HepG2 (cell line): ENCODE data around the gene RPS6KB1. TPM values are rescaled to one million over a fixed set of nuclear protein-coding genes. Genes with fewer than 3 reads are reported as not detected.
A peak's percentile ranks its signal among the peaks of the same experiment; 100 is the strongest.

Source experiments
- AHR ChIP-seq: IDR thresholded peaks from 2 replicates; pipeline ENCODE4 v1.6.1; 2018; ENCODE audit warnings: missing genetic modification reagents, missing compliant biosample characterization
- CHD4 ChIP-seq: fragments of 200-600 bp; sonication (generic); IDR thresholded peaks from 2 replicates; pipeline ENCODE4 v1.7.0; 2017; ENCODE audit warnings: mild to moderate bottlenecking, low read length, borderline replicate concordance
- HDAC2 ChIP-seq: sonication (generic); formaldehyde crosslinking; IDR thresholded peaks from 2 replicates; pipeline ENCODE4 v1.4.0; 2020; ENCODE audit warnings: missing genetic modification reagents
- HOXA7 ChIP-seq: sonication (generic); formaldehyde crosslinking; IDR thresholded peaks from 2 replicates; pipeline ENCODE4 v1.8.1; 2022; ENCODE audit warnings: mild to moderate bottlenecking, missing genetic modification reagents, moderate library complexity
- PAWR ChIP-seq: sonication (generic); formaldehyde crosslinking; IDR thresholded peaks from 2 replicates; pipeline ENCODE4 v1.4.0; 2020; ENCODE audit warnings: missing genetic modification reagents, mild to moderate bottlenecking, borderline replicate concordance
- PTBP1 ChIP-seq: fragments of 200-400 bp; formaldehyde crosslinking; IDR thresholded peaks from 2 replicates; pipeline ENCODE4 v1.6.1; 2018; ENCODE audit warnings: low read length, low read depth; ENCODE audit not compliant: poor library complexity, severe bottlenecking
- SIX1 ChIP-seq: sonication (generic); formaldehyde crosslinking; IDR thresholded peaks from 2 replicates; pipeline ENCODE4 v1.4.0; 2020; ENCODE audit warnings: missing genetic modification reagents, borderline replicate concordance
- SP2 ChIP-seq: sonication (generic); formaldehyde crosslinking; IDR thresholded peaks from 2 replicates; pipeline ENCODE4 v1.5.1; 2020; ENCODE audit warnings: mild to moderate bottlenecking, missing genetic modification reagents
- SRF ChIP-seq: IDR thresholded peaks from 2 replicates; pipeline ENCODE4 v1.6.1; 2011; ENCODE audit warnings: mild to moderate bottlenecking, low read depth, low read length, moderate library complexity
- ZKSCAN8 ChIP-seq: IDR thresholded peaks from 2 replicates; pipeline ENCODE4 v1.6.1; 2016; ENCODE audit warnings: borderline replicate concordance, missing genetic modification reagents, missing compliant biosample characterization
- ZNF180 ChIP-seq: sonication (generic); formaldehyde crosslinking; IDR thresholded peaks from 2 replicates; pipeline ENCODE4 v1.4.0; 2020; ENCODE audit warnings: low read depth, missing genetic modification reagents, borderline replicate concordance
- polyA plus RNA-seq, 8 experiments: library from polyadenylated mRNA; depleted of rRNA in 3 of 8; stranded (reverse) in 7 of 8; unstranded in 1 of 8; fragments of >200 nt; fragmentation: Illumina TruSeq in 4 of 8; extraction: Trizol in 4 of 8; gene quantifications; 2 replicates each; pipeline versions ENCODE4 v1.2.1 to v1.2.3, GENCODE V29; 2011 to 2016; ENCODE audit warnings: low read depth in 4 of 8, missing spikeins in 1 of 8, mixed read lengths in 1 of 8; ENCODE audit not compliant: insufficient read depth in 1 of 8
- total RNA-seq, 5 experiments: library from RNA; depleted of rRNA; stranded (reverse); fragments of >200 nt; fragmentation: Illumina TruSeq; extraction: Trizol; gene quantifications; 2 replicates each; pipeline ENCODE4 v1.2.3, GENCODE V29; 2016; ENCODE audit warnings: low read depth in 1 of 5
- TF ChIP-seq, protein P1 (sequence below): IDR thresholded peaks from 2 replicates; pipeline ENCODE4 v1.6.1; 2016; ENCODE audit warnings: missing genetic modification reagents, missing compliant biosample characterization
- TF ChIP-seq, protein P2 (sequence below): sonication (generic); formaldehyde crosslinking; conservative IDR thresholded peaks from 2 replicates; pipeline ENCODE4 v1.8.1; 2023; ENCODE audit warnings: missing genetic modification reagents
- TF ChIP-seq, protein P3 (sequence below), 2 experiments: sonication (generic) in 1 of 2; formaldehyde crosslinking in 1 of 2; IDR thresholded peaks; 2 replicates each; pipeline versions ENCODE4 v1.5.1 to v1.6.1; 2011 to 2020; ENCODE audit warnings: borderline replicate concordance in 1 of 2, low read depth in 1 of 2, low read length in 1 of 2, mild to moderate bottlenecking in 1 of 2, missing genetic modification reagents in 1 of 2, moderate library complexity in 1 of 2
- TF ChIP-seq, protein P4 (sequence below): sonication (generic); formaldehyde crosslinking; IDR thresholded peaks from 2 replicates; pipeline ENCODE4 v1.4.0; 2020; ENCODE audit warnings: mild to moderate bottlenecking, missing genetic modification reagents
- TF ChIP-seq, protein P5 (sequence below): sonication (generic); formaldehyde crosslinking; IDR thresholded peaks from 2 replicates; pipeline ENCODE4 v1.9.0; 2022; ENCODE audit warnings: missing genetic modification reagents, mild to moderate bottlenecking, borderline replicate concordance
- TF ChIP-seq, protein P6 (sequence below): sonication (generic); formaldehyde crosslinking; IDR thresholded peaks from 2 replicates; pipeline ENCODE4 v1.5.0; 2020; ENCODE audit warnings: missing genetic modification reagents
- TF ChIP-seq, protein P7 (sequence below): sonication (generic); formaldehyde crosslinking; IDR thresholded peaks from 2 replicates; pipeline ENCODE4 v1.8.0; 2022; ENCODE audit warnings: missing genetic modification reagents, low read depth, mild to moderate bottlenecking, borderline replicate concordance

RPS6KB1 gene
- total and polyA plus RNA-seq, 2 of the 13 experiments (the other 11 are each of a cell fraction or from before 2014, with no cell fraction given) = 16.5 to 42.2 TPM

DNA sequence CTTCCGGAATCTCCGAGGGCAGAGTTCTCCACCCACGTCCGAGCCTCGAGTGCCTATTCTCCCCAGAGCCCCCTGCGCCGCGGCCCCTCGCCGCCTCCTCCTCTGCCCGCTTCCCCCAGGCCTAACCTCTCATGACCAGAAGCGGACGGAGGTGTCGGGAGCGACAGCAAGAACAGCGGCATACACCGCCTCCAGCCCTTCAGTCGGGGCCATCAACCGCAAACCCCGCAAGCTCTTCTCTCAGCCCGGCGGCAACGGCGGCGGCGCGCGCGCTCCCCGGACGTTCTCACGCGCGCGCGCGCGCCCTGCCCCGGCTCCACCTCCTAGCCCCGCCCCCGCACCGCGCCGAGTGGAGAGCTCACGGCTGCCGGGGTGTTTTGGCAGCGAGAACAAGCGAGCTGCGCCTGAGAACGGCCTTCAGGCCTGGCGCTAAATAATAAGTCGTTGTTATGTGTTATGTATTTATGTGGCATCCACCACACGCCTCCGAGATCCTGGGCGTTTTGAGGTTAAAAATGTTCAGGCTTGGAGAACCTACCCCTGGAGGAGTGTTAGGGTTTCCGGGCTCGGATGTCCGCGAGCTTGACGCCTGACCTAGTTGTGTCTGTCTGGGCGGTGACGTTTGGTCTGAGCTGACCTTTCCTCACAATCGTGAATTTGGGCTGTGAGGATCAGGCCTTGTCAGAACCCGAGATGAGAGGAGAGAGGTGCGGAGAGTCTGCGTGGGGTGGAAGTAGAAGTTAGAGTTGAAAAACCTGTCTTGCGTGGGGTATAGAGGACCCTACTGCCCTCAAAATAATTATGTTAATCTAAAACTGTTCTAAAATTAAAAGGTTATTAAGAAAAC is 71.8 kb downstream of the RPS6KB1 start, which contains the start of gene RNFT1 (continued):
- TF ChIP-seq, protein P1, sequence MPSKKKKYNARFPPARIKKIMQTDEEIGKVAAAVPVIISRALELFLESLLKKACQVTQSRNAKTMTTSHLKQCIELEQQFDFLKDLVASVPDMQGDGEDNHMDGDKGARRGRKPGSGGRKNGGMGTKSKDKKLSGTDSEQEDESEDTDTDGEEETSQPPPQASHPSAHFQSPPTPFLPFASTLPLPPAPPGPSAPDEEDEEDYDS = no peak
- TF ChIP-seq, protein P2, sequence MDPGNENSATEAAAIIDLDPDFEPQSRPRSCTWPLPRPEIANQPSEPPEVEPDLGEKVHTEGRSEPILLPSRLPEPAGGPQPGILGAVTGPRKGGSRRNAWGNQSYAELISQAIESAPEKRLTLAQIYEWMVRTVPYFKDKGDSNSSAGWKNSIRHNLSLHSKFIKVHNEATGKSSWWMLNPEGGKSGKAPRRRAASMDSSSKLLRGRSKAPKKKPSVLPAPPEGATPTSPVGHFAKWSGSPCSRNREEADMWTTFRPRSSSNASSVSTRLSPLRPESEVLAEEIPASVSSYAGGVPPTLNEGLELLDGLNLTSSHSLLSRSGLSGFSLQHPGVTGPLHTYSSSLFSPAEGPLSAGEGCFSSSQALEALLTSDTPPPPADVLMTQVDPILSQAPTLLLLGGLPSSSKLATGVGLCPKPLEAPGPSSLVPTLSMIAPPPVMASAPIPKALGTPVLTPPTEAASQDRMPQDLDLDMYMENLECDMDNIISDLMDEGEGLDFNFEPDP (CRISPR knock-in tag) = peak; percentile 97; the same call in 1 of the 2 replicates
- TF ChIP-seq, protein P3, sequence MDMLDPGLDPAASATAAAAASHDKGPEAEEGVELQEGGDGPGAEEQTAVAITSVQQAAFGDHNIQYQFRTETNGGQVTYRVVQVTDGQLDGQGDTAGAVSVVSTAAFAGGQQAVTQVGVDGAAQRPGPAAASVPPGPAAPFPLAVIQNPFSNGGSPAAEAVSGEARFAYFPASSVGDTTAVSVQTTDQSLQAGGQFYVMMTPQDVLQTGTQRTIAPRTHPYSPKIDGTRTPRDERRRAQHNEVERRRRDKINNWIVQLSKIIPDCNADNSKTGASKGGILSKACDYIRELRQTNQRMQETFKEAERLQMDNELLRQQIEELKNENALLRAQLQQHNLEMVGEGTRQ (IDR thresholded peaks at IDR 0.05; ENCODE audit: low read depth, low read length) = no peak
- TF ChIP-seq, protein P3 (CRISPR knock-in tag; IDR thresholded peaks at IDR 0.05; ENCODE audit: borderline replicate concordance) = no peak
- TF ChIP-seq, protein P4, sequence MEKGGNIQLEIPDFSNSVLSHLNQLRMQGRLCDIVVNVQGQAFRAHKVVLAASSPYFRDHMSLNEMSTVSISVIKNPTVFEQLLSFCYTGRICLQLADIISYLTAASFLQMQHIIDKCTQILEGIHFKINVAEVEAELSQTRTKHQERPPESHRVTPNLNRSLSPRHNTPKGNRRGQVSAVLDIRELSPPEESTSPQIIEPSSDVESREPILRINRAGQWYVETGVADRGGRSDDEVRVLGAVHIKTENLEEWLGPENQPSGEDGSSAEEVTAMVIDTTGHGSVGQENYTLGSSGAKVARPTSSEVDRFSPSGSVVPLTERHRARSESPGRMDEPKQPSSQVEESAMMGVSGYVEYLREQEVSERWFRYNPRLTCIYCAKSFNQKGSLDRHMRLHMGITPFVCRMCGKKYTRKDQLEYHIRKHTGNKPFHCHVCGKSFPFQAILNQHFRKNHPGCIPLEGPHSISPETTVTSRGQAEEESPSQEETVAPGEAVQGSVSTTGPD (CRISPR knock-in tag) = peak; percentile 76; the same call in 1 of the 2 replicates
- TF ChIP-seq HOXA7 (CRISPR knock-in tag) (no peak), AHR (CRISPR knock-in tag) (peak; percentile 74; the same call in 1 of the 2 replicates), SP2 (peak; percentile 33; the same call in 1 of the 2 replicates), HDAC2 (0 out of 2 replicates have a peak, but pooled peaks have one; percentile 59), ZNF180 (CRISPR knock-in tag) (no peak), PTBP1 (peak; percentile 44), SIX1 (CRISPR knock-in tag) (no peak), CHD4 (no peak), PAWR (no peak), ZKSCAN8 (CRISPR knock-in tag) (no peak), SRF (no peak)
- TF ChIP-seq, protein P5, sequence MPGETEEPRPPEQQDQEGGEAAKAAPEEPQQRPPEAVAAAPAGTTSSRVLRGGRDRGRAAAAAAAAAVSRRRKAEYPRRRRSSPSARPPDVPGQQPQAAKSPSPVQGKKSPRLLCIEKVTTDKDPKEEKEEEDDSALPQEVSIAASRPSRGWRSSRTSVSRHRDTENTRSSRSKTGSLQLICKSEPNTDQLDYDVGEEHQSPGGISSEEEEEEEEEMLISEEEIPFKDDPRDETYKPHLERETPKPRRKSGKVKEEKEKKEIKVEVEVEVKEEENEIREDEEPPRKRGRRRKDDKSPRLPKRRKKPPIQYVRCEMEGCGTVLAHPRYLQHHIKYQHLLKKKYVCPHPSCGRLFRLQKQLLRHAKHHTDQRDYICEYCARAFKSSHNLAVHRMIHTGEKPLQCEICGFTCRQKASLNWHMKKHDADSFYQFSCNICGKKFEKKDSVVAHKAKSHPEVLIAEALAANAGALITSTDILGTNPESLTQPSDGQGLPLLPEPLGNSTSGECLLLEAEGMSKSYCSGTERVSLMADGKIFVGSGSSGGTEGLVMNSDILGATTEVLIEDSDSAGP (CRISPR knock-in tag) = peak; percentile 58; the same call in 1 of the 2 replicates
- TF ChIP-seq, protein P6, sequence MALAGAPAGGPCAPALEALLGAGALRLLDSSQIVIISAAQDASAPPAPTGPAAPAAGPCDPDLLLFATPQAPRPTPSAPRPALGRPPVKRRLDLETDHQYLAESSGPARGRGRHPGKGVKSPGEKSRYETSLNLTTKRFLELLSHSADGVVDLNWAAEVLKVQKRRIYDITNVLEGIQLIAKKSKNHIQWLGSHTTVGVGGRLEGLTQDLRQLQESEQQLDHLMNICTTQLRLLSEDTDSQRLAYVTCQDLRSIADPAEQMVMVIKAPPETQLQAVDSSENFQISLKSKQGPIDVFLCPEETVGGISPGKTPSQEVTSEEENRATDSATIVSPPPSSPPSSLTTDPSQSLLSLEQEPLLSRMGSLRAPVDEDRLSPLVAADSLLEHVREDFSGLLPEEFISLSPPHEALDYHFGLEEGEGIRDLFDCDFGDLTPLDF (CRISPR knock-in tag) = no peak
- TF ChIP-seq, protein P7, sequence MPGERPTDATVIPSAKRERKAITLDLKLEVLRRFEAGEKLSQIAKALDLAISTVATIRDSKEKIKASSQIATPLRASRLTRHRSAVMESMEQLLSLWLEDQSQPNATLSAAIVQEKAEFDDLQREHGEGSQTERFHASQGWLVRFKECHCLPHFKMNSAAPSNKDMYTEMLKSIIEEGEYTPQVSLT (CRISPR knock-in tag) = no peak
